Activated T-cell treated with anti-CD3 and anti-CD28 coated beads for 1 hour (primary cell): ENCODE data around the gene SYVN1.
"Not testable (repeated sequence)": the region's sequence is repeated elsewhere in the genome, so short reads cannot be mapped to it uniquely, and the experiment has no call there.

Experiments used
- DNase-seq: peaks from one replicate; pipeline ENCODE4 v3.0.0-alpha.2; 2020; ENCODE audit warnings: low read depth

Gene SYVN1

DNA sequence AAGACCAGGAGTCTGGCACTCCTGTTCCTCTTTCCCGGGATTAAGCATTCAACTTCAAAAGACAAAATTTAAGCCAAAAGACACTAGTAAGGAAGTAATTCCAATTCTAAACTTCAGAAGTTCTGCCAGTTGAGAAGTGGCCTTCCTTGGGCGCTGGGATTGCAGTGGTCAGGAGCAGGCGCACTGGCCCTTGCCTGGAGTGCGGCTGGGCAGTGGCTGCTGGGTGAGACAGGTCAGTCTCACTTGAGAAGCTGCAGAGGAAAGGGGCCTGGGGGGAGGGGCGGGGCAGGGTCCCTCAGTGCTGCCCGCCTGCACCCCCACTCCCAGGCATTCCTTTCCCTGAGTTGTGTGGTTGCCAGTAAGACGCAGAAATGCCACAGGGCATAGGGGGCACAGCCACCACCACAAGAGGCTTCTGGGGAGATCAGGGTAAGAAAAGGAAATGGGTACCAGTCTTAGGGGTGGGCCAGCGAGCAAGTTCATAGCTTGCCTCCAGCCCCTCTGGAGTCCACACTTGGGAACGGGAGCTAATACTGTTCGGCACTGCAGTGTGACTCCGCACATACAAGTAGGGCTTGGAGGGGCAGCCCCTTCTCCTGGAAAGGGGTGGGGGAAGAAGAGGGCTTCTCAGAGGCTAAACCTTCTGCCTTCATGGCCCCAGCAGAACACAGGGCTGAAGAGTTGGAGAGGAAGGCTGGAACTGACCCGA lies 6.7 kb downstream of the SYVN1 start:
- DNase-seq = no peak

DNA sequence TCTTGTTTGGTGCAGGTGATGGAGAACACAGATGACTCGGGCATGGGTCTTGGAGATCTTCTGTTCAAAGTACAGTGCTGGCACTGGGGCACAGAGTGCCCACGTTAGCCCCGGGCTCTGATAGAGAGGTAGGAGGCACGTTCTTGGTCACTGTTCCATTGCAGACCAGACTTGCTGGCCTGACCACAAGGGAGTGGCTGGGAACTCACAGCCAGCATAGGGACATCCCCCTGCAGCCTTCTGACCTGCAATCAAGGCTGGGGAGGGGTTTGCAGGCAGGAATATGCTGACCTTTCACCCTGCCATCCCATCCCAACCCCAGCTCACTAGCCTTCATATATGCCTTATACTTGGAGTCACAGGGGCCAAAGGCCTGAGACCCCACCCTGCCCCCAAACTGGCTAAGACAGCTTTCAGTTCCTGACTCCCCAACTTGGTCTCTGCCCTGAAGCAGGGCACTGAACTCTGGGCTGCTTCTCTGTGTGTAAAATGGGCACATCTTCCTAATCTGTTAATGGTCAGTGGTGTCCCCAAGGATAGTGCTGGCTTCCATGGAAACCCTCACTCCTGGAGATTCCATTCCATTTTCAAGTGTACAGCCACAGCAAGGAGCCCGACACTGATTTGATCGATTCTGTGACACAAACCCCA lies 7.6 kb downstream of the SYVN1 start:
- no peak for DNase-seq

DNA sequence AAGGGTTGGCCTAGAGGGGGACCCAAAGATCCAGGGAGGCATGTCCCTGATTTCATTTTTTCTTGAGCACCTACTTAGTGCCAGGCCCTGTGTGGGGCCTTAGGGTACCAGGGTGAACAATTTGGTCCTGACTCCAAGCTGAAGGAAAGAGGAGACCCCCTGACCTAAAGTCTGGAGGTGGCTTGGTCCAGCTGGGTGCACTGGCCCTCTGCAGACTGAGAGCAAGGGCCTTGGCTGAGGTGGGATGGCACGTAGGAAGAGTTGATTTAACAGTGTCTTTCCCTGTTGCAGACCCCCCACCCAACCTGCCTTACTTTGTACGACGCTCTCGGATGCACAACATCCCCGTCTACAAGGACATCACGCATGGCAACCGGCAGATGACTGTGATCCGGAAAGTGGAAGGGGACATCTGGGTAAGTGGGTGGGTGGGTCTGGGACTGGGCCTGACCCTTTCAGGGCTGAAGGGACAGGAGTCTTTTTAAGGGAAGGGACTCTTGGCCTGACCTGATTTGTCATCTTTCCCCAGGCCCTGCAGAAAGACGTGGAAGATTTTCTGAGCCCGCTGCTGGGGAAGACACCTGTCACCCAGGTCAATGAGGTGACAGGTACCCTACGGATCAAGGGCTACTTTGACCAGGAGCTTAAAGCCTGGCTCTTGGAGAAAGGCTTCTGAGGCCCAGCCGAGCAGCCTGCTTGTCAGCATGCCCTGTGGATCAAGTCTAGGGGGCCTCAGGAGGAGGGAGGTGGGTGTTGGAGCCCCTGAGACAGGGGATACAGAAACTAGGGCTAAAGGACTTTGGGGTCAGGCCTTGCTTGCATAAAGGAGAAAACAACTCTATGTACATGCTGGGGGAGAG lies 8.9 kb downstream of the SYVN1 start:
- no peak for DNase-seq

DNA sequence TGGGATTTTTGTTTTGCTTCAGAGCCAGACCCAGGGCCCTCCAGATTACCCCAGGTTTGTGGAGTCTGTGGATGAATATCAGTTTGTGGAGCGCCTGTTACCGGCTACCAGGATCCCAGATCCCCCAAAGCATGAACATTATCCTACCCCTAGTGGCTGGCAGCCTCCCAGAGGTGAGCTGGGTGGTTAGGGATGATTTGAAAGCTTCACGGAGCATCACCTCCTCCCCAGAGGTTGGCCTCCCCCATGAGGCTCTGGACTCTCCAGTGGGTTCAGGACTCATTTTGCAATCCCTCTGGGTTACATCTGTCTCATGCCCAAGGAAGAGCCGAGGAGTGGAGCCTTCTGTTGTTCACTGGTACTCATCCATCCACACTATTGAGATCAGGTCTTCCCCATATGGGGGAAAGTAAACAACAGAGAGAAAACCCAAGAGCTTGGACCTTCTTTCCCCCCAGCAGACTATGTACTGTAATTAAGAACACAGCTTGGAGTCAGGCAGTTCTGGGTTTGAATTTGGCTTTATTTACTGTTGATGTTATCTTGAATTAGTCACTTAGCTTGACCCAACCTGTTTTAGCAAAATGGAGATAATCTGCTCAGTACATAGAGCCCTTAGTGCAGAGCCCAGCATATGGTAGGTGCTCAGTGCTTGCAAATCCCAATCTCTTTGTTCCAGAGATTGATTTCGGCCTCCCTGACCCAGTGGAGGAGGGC lies 9.7 kb downstream of the SYVN1 start:
- DNase-seq = no peak

DNA sequence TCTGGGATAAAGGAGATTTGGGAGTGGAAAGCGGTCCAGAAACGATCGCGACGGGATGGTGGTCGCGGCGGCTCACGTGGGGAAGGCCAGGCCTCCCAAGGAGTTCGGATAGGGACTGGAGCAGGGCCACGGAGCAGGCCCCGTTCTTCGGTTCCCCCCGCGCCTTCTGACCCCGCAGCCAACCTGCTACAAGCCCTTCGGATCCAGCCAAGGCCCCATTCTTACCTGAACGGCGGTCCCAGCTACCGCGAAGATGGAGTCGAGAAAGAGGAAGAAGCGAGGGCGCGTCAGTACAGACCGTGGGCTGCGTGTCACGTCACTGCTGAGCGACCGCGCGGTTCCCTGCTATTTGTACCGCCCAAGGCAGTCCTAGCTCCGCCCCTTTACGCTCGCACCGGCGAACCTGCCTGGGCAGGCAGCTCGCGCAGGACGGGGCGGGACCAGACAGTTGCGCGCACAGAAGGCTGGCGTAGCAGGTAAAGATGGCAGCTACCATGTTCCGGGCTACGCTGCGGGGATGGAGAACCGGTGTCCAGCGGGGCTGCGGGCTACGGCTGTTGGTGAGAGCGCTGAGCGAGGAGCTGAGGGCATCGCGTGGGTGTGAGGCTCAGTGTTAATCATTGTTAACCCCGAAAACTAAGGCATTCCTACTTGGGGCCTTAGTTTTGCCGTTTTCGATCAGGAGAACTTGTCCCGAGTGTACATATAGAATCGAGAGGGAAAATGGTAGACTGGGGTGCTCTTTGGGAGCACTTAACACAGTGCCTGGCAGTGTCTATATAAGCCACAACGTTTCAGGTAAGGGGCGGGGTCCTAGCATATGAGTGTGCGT lies 12.2 kb downstream of the SYVN1 start, which contains the start of the genes FAU and MRPL49:
TSS of gene FAU (minus strand) at position 270 of the 832 bp plus-strand sequence. CDS start 321 bp downstream, outside the sequence.
TSS of gene MRPL49 (plus strand) at position 457 of the 832 bp plus-strand sequence. CDS start at position 483, 26 bp downstream.
- peak; percentile 97 for DNase-seq

DNA sequence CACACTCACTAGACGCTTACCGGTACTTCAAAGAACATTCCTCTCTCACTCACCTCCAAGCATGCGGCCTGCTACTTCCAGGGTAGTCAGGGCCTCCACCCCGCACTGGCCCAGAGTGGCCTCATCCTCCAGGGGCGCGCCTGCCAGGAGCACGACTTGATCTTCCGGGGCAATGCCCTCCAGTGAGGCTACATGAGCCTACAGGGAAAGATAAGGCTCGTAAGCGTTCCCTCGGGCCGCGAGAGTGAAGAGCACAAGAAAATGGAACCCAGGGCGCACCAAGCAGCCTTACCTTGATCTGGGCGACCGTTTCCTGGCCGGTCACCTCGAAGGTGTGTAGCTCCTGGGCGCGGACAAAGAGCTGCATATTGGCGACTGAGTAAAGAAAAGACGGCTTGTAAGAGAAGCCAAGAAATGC lies 12.9 kb downstream of the SYVN1 start:
- no peak for DNase-seq

DNA sequence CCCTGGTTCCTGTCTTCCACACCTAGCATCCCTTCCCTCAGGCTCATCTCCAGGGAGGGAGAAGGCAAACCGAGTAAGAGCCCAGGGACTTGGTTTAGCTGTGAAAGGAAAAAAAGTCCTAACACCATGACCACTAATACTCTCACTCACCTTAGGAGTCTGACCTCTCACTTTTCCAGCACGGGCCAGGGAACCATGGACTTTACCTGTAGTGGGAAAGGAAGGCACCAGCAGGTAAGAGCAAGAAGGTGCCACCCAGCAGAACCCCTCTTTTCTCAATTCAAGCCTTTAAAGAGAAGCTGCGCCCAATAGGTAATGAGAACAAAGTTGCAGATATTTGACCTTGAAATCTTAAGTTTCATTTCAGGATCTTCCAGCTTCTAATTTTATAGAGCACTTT lies 13.5 kb downstream of the SYVN1 start:
- no peak for DNase-seq

DNA sequence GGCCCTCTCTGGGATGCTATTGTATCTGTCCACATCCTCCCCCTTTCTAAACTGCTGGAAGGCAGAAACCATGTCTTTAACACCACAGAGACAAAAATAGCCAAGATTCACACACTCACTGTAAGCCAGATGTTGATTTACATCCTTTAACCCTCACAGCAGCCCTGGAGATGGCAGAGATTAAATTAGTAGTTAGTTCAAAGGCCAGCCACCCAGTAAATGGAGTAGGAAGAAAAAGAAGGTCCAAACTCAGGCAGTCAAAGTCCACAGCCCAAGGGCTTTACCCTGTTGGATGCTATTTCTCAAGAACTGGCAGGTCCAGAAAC lies 14.7 kb downstream of the SYVN1 start:
- DNase-seq = no peak

DNA sequence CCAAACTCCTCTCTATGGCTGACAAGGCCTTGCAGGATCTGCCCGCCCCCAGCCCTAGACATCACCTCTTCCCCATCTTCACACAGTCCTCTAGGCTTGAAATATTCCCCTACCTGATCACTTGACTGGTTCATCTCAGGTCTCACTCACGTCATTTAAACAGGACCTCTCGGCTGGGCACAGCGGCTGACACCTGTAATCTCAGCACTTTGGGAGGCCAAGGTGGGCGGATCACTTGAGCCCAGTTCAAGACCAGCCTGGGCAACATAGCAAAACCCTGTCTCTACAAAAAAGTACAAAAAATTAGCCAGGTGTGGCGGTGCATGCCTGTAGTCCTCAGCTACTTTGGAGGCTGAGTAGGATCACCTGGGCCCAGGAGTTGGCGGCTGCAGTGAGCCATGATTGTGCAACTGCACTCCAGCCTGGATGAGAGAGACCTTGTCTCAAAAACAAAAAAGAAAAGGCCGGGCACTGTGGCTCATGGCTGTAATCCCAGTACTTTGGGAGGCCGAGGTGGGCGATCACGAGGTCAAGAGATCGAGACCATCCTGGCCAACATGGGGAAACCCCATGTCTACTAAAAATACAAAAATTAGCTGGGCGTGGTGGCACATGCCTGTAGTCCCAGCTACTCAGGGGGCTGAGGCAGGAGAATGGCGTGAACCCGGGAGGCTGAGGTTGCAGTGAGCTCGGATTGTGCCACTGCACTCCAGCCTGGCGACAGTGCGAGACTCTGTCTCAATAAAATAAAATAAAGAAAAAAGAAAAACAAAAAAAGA lies 15.2 kb downstream of the SYVN1 start:
- DNase-seq = not testable (repeated sequence)

DNA sequence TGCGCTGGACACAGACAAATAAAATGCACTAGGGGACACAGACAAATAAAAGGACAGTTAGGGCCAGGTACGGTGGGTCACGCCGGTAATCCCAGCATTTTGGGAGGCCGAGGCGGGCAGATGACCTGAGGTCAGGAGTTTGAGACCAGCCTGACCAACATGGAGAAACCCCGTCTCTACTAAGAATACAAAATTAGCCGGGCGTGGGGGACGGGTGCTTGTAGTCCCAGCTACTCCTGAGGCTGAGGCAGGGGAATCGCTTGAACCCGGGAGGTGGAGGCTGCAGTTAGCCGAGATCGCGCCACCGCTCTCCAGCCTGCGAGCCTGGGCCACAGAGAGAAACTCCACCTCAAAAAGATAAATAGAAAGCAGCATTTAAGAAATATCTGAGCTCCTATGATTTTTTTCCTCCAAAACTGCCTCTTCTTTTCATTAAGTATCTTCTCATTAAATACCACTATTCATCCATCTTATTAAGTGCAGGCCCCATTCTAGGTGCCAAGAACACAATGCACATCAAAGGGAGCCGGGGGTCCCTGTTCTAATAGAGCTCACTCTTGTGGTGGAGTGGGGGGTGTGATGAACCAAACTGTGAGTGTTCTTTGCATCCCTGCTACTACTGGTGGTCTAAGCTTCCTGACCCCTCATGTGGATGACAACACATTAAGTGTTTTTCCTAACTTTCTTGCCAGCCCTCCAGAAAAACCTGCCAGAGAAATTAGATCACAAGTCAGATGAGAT lies 16.1 kb downstream of the SYVN1 start:
- DNase-seq = no peak

DNA sequence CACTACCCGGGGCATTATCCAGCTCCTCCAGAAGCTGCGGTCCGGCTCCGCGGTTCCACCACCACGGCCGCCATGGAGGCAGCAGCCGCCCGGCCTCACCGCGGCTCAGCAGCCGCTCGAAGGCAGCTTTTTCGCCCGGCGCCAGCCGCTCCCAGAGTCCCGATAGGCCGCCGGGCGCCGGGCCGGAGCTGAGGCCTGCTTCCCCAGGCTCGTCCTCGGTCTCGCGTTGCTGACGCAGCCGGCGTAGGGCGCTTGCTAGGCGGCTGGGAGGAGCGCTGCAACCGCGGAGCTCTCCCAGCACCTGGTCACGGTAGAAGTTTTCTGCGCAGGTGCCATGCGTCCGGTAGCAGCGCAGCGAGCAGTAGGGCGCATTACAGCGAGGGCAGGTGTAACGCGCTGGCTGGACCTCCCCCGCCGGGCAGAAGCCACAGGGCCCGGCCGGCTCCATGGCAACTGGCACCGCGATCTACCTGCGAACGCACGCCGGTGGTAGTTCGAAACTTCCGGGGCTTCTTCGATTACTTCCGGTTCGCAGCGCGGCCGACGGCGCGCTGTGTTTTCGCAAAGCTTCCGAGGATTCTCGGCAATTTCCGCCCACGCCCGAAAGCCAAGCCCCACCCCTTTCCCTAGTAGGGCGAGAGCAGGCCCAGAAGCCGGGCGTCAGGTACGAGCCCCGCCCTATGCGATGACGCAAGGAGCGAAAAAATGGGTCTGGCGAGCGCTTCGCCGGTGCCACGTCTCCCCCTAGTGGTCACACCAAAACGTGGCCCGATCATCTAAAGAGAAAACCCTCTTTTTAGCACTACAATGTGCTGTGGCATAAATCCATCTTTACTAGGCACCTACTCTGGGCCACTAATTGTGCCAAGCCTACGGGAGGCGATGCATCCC lies 16.9 kb downstream of the SYVN1 start, which contains the start of gene ZNHIT2:
TSS of gene ZNHIT2 (minus strand) at position 496 of the 891 bp plus-strand sequence. CDS start at position 448, 48 bp downstream.
- DNase-seq = peak; percentile 100

DNA sequence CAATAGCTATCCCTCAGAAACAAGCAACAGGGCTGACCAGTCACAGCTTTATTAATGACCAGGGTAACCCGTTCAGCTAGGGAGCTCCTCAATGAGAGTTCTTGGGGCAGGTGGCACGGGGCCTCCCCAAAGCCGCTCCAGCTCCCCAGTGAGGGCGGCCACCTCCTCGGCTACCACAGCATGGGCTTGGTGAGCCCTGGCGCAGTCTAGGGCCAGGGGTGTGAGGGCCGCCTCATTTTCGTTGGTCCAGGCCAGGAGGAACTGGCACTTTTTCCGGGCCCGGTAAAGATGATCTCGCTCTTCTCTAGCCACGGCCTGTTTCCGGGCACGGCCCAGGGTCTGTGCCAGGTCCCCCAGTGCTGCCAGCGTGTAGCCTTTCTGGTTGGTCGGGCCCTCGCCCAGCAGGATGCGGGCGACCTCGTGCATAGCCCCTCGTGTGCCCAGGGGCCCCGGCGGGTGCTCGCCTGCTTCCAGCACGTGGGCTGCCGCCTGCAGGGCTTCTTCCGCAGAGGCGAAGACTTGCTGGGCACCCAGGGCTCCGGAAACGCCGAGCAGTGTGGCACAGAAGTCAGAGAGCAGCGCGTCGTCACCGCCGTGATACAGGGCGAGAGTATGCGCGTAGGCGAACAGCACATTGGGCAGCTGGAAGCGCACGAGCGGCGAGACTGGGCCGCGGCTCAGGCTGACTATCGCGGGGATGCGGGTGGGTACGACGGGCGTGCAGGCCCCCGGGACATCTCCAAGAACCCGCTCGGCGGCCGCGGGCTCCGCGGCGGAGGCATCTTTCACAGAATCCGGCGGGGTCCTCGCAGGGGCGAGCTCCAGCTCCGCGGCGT lies 17.7 kb downstream of the SYVN1 start:
- DNase-seq = peak; percentile 33

DNA sequence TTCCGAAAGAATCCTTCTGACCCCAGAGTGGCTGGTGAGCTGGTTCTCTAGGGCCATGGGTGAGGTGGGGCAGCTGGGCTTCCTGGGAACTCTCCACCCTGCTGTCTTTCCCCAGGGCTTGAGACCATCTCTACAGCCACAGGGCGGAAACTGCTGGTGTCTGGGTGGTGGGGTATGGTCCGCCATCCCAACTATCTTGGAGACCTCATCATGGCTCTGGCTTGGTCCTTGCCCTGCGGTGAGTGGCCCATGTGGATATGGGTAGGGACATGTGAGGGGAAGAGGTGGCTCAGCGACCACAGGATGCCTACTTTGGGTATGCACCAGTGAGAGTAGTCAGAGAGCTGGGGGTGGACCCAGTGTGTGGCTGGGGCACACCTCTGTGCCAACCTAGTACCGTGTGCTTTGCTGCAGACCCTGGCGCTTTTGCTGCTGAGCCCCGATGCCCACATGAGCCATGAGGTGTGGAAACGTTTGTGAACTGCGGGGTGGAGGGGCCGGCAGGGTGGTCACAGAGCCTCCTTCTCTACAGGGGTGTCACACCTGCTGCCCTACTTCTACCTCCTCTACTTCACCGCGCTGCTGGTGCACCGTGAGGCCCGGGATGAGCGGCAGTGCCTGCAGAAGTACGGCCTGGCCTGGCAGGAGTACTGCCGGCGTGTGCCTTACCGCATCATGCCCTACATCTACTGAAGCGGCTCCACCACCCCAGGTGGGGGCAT lies 18.8 kb downstream of the SYVN1 start:
- no peak for DNase-seq

DNA sequence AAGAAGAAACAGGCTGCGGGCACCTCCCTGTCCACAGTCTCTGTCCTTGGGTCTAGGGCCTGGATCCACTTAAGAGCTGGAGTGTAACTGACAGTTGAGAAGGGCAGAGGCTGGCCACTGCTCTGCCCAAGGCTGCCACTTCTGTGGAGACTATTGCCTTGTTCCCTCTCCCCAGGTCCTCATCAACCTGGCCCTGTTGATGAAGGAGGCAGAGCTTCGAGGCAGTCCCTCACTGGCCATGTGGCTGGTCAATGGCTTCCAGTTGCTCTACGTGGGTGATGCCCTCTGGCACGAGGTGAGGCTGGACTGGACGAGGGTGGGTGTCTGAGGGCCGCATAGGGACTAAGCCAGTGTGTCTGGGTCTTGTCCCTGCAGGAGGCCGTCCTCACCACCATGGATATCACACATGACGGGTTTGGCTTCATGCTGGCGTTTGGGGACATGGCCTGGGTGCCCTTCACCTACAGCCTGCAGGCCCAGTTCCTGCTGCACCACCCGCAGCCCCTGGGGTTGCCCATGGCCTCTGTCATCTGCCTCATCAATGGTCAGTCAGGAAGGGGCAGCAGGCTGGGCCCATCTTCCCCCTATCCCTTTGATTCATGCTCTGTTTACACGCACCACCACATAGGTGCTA lies 19.7 kb downstream of the SYVN1 start:
- DNase-seq = no peak

DNA sequence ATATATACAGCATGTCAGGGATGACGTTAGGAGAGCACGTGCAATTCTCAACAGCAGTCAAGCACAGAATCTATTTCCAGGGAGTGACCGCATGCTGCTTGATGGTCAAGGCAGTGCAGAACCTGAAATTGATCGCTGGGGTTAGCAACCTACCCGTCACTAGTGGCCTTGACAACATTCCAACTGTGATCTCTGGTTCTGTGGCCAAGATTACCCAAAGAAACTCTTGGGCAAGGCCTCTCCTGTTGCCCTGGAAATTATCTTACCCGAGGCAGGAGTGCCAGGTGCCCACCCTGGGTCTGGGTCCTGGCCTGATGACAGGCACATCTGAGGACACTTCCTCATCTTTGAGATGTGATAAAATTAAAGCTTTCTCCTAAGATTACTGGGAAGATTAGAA lies 20.5 kb downstream of the SYVN1 start:
- no peak for DNase-seq

DNA sequence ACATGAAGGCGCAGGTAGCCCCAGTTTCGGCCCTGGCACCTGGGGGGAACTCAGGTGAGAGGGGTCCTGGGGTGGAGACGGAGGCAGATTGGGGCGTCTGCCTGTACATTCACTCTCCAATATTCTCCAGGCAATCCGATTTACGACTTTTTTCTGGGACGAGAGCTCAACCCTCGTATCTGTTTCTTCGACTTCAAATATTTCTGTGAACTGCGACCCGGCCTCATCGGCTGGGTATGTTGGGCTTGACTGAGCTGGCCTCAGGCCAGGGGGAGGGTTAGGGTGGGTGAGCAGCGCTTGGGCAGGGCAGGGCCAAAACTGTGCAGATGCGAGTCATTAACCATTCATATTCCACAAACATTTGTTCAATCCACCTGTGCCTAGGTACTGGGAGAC lies 21.0 kb downstream of the SYVN1 start:
- DNase-seq = no peak
